ENCODE data around the gene PKNOX1.
"Not testable (repeated sequence)": the region's sequence is repeated elsewhere in the genome, so short reads cannot be mapped to it uniquely, and the experiment has no call there.

Gene PKNOX1

GRCh38 chr21:42988236-42988965 lies 14.0 kb downstream of the PKNOX1 start:
- DNase-seq = no peak

GRCh38 chr21:42989370-42989769 lies 15.0 kb downstream of the PKNOX1 start:
- DNase-seq = not testable (repeated sequence)

GRCh38 chr21:42989816-42990650 lies 15.7 kb downstream of the PKNOX1 start:
- DNase-seq = no peak

GRCh38 chr21:42991992-42992740 lies 17.8 kb downstream of the PKNOX1 start:
- DNase-seq = no peak

GRCh38 chr21:42993051-42993712 lies 18.8 kb downstream of the PKNOX1 start:
- DNase-seq = no peak

- DNase-seq = no peak
Observed at GRCh38 chr21:42997053-42997452, 22.7 kb downstream of the PKNOX1 start.

GRCh38 chr21:42997983-42998382 lies 23.6 kb downstream of the PKNOX1 start:
- DNase-seq = not testable (repeated sequence)

- not testable (repeated sequence) for DNase-seq
Observed at GRCh38 chr21:42999152-42999551, 24.8 kb downstream of the PKNOX1 start.

GRCh38 chr21:43000041-43000440 lies 25.7 kb downstream of the PKNOX1 start:
- DNase-seq = not testable (repeated sequence)

GRCh38 chr21:43001316-43001715 lies 27.0 kb downstream of the PKNOX1 start:
- DNase-seq = no peak

GRCh38 chr21:43004926-43005325 lies 30.6 kb downstream of the PKNOX1 start:
- DNase-seq = no peak

GRCh38 chr21:43005635-43006034 lies 31.3 kb downstream of the PKNOX1 start:
- DNase-seq = no peak

- not testable (repeated sequence) for DNase-seq
Observed at GRCh38 chr21:43006051-43006873, 31.9 kb downstream of the PKNOX1 start.

- no peak for DNase-seq
Observed at GRCh38 chr21:43006874-43007208, 32.5 kb downstream of the PKNOX1 start.

- DNase-seq = no peak
Observed at GRCh38 chr21:43012596-43012995, 38.2 kb downstream of the PKNOX1 start.

- DNase-seq = no peak
Observed at GRCh38 chr21:43015906-43016540, 41.7 kb downstream of the PKNOX1 start.

GRCh38 chr21:43016728-43017127 lies 42.4 kb downstream of the PKNOX1 start:
- no peak for DNase-seq

- no peak for DNase-seq
Observed at GRCh38 chr21:43018519-43018918, 44.2 kb downstream of the PKNOX1 start.

- no peak for DNase-seq
Observed at GRCh38 chr21:43020177-43020576, 45.8 kb downstream of the PKNOX1 start.

GRCh38 chr21:43020771-43021170 lies 46.4 kb downstream of the PKNOX1 start:
- no peak for DNase-seq

GRCh38 chr21:43021191-43021590 lies 46.8 kb downstream of the PKNOX1 start:
- DNase-seq = no peak

Data from NCI-H82 (cell line).